ENCODE data around the gene ARHGAP23.
A peak's percentile ranks its signal among the peaks of the same experiment; 100 is the strongest.

ARHGAP23 gene

DNA sequence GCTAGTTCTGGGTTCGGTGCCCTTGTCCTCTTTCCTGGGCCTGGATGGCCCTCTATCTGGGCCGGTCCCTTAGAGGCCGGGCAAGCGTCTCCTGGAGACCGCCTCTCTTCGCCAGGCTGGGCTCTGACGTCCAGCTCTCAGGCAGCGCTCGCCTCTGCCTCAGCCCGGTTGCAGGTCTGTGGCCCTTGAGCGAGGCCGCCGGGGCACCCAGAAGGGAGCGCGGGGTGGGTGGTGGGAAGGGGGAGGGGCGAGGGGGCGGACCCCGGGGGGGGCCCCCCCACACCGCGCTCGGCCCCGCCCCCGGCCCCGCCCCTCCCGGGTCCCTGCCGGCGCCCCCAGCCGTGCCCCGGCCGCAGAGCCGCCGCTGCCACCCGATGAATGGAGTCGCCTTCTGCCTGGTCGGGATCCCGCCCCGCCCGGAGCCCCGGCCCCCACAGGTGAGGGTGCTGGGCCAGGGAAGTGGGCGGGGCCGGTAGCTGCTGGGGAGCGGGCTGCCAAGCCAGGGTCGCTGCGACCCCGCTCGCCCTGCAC lies at the start of gene ARHGAP23:
Gene ARHGAP23, plus strand, starts transcription at position 353 of the 531 bp plus-strand sequence. Its CDS starts 22 bp downstream, at position 375.
- DNase-seq: peak; percentile 84

DNA sequence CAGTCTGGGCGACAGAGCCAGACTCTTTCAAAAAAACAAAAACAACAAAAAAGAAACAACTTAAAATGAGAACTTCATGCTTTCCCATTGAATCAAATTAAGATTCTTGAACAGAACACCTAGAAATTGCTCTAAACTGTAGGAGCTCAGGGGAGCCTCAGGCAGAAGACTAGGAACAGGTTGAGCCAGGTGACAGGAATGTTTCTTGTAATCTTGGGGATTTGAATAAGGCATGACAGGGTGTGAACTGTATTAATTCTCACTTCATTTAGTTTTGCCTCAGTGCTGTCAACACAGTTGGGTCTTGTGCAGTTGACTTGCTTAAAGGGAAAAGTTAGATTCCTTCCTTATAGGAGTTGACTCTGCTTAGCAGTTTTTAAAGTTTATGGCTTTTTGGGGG lies 48.8 kb upstream of the ARHGAP23 start:
- no peak for DNase-seq

- DNase-seq: no peak
These were observed 33.2 kb upstream of the ARHGAP23 start for GRCh38 chr17:38395090-38395489.

- DNase-seq: no peak
These were observed 31.0 kb upstream of the ARHGAP23 start for GRCh38 chr17:38397227-38397626.

DNA sequence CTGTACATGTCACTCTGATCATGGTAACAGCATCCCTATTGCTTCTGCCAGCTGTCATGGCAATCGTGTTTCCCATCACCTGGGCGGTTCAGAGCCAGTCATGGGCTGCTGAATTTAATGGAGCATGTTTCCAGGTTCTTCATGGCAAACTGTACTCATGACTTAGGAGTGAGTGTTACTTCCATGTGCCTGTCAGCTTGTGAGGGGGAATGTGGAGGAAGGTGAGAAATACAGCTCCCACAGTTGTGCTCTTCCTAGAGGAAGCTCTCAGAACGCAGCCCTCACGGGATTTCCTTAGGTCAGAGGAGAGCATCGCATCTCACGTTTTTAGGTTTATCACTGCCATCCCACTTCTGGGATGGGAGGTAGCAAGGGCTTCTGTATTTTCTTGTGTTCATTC lies 28.0 kb upstream of the ARHGAP23 start:
- DNase-seq: no peak

GRCh38 chr17:38401459-38401858 lies 26.8 kb upstream of the ARHGAP23 start:
- no peak for DNase-seq

DNA sequence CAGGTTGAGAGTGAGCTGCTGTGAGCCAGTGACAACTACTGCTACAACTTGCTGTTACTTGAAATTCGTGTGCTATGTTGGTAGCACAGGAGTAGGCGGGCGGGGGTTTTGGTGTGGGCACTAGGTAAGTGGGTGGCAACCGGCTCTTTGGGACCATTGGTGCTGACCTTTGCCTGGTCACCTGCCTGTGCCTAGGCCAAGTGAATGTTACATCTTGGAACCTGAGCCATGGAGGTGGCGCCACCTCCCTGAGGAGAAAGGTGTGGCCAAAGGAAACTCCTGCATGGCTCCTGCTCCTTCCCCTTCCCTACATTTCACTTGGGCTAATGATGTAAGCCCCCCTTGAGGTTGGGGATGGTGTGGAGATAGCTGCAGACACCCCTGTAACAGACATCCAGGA lies 25.4 kb upstream of the ARHGAP23 start:
- DNase-seq: no peak

- no peak for DNase-seq
These were observed 24.8 kb upstream of the ARHGAP23 start for GRCh38 chr17:38403491-38403890.

- DNase-seq: peak; percentile 46
These were observed 23.9 kb upstream of the ARHGAP23 start for GRCh38 chr17:38404174-38404943.

DNA sequence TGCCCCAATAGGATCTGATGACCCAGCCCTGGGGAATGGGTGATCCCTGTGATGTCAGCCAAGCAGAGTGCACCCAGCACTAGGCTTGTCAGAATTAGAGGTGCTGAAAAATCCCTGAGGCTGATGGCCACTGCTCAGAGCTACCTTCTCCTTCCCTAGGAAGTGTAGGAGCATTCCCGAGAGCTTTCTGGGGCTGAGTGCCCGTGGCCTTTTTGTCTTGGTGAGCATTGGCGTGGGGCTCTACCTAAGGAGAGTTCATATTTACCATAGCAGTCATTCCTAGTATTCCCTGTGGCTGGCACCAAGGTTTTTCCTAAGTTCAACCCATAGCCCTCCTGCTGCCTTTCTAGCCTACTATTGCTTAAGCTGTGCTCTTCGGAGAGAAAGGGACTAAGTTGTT lies 22.6 kb upstream of the ARHGAP23 start:
- DNase-seq: peak; percentile 51

DNA sequence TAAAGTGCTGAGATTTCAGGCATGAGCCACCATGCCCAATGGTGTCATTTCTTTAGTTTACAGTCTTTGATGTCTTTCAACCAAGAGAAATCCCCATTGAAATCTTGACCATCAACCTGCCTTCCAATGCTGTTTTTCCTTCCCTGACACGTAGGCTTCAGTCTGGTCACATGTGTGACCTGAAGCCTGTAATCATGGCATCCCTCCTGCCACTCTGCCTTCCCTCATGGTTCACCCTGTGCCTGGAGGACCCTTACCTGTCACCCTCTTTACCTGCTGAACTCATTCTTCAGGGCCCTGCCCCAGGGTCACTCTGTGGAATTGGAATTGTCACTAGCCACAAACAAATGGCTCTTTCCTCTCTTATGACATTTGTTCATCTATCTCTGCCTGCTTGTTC lies 18.1 kb upstream of the ARHGAP23 start:
- DNase-seq: no peak

DNA sequence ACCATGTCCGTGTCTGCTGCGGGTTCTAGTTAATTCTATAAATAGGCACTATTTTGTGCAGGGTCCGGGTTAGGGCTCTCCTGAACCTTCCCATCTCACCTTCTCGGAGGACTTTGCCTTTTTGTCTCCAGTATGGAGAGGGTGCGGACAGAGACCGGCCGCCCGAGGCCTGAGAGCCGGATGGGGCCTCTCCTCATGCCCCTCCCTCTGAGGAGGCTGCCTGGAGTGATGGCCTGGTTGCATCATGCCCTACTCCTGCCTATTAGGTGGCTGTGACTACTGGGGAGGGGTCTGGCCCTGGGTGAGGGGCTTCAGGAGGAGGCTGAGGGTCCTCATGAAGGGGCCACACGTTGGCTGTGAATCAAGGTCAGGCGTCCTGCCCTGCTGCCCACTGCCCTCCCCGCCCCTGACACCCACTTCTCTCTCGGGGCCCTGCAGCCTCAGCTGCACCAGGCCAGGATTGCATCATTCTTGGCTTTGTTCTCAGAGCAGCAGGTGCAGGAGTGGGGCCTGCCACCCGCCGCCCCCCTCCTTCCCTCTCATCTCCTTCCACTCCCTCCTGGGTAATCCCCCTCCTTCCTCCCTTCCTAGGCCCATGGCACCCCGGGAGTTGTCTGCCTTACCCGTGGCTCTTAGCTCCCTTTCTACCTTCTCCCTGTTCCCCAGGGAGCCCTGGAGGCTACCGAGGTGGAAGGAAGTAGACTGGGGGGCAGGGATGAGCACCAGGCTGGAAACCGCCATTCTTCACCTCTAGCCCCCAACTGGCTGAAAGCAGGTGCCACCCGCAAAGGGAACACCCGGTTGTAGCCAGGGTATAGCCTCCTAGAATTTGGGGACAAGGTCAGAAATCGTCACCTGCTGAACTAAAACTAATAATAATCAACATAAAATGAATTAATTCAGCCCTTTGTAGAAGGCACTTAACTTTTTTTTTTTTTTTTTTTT lies 12.7 kb upstream of the ARHGAP23 start:
- peak; percentile 92 for DNase-seq

DNA sequence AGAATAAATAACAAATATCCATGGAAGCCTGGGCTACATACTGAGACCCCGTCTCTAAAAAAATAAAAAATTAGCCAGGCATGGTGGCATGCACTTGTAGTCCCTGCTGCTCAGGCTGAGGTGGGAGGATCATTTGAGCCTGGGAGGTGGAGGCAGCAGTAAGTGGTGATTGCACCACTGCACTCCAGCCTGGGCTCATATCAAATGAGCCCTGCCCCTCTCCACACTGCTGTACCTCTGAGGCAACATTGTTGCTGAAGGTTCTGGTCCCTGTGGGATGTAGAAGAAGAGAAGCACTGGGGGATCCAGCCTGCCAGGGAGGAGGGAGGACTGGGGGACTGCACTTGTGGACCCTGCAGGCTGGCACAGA lies 11.4 kb upstream of the ARHGAP23 start:
- DNase-seq: no peak

GRCh38 chr17:38417210-38417951 lies 10.9 kb upstream of the ARHGAP23 start:
- DNase-seq: peak; percentile 84

GRCh38 chr17:38418062-38418692 lies 10.1 kb upstream of the ARHGAP23 start:
- DNase-seq: no peak

DNA sequence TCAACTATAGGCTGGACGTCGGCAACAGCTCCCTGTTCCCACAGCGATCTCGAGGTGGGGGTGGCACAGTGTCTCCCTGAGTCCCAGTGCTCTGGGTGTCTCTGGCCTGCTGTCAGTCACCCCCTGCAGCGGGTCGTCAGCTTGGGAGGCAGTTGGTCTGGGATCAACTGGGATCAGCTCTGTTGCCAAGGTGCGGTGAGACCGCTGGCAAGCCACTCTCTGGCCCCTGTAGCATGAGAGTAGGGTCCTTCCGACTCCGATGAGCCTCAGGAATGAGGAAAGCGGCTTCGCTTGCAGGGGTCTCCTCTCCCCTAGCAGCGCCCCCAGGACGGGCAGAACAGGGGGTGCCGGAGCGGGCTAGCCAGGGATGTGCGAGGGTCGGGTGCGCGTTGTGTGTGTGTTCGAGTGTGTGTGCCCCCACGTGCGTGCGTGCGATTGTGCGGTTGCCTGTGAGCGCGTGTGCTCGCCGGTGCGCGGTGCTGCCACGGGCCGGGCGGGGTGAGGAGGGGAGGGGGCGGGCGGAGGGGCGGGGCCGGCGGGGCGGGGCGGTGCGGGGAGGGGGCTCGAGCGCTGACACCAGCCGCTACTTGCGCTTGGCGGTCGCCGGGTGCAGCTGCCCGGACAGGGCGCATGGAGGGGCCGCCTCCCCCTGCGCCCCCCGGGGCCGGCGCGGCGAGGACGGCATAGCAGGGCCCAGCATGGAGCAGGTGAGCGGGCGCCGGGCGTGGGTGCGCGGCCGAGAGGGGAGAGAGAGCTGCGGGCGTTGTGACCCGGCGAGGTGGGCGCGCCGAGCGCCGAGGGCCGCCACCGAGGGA lies 9.4 kb upstream of the ARHGAP23 start:
- DNase-seq: peak; percentile 73

DNA sequence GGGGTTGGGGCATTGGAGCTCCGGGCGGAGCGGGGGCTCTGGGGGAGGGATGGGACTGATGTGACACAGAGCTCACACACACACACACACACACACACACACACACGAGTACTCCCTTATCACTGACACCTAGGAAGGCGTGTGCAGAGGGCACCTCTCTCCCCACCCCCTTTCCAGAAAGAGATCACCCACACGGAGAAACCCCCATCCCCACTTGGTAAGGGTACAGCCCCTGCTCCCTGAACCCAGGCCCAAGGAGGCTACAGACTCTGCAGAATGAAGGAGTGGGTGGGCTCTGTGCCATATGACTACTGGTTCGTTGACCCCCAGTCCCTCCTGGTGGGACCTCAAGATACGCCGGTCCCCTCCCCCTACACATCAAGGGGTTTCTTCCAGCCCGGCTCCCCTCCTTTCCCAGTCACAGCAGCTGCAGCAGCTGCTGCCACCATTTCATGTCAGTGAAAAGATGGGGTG lies 8.7 kb upstream of the ARHGAP23 start:
- DNase-seq: no peak

DNA sequence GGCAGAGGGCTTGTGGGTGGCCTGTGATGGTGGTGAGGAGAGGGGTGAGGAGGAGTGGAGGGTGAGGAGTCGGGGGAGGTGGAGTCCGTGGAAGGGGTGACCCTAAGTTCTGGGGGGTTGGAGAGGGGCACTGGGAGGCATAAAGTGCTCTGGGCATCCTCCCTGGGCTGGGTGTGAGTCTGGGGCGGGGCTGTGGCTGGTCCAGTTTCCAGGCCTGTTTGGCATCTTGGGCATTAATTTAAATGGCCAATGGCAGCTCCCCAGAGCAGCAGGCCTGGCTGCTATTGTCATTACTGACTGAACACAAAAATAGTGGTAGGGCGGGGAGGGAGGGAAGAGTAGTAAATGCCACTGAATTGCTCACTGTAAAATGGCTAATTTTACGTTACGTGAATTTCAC lies 7.7 kb upstream of the ARHGAP23 start:
- DNase-seq: no peak

DNA sequence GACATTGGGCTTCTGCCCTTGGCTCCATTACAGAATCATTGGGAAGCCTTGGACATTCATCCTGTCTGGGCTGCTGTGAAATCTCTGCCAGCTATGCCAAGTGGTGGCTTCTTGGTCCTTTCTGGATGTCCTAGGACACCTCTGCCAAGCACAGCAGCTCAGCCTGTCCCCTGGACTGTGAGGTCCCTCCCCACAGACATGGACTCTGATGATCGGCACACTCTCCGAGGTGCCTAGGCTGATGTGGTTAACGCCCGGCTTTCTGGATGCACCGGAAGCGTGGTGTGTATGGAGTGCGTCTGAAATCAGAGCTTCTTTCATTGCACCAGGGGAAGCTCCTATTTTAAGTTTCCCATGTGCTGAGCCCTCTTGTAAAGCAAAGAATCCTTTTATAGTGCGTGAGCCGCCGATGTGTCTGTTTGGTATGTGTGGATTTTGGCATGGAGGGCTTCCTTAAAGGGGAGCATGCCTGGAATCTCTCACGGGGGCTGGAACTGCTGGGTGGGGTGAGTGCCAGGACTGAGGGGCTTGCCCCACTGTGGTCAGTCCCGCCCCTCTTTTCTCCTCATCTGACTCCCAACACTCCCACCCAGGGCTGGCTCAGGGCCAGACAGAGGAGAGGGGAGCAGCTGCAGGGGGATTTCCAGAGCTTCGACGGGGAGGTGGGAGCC lies 7.0 kb upstream of the ARHGAP23 start:
- peak; percentile 71 for DNase-seq

- DNase-seq: no peak
These were observed 6.1 kb upstream of the ARHGAP23 start for GRCh38 chr17:38421871-38422827.

Measured in islet precursor cell (in vitro differentiated cells).